H9 (cell line): ENCODE results near the gene WBP1L. TPM values are rescaled to one million over a fixed set of nuclear protein-coding genes. Genes with fewer than 3 reads are reported as not detected.

ENCODE experiments used
- DNase-seq: peaks from one replicate; pipeline ENCODE4 v3.0.0-alpha.2; 2017
- H2AFZ ChIP-seq: one replicate; pipeline ENCODE4 v1.6.1; 2013; ENCODE audit warnings: mild to moderate bottlenecking, low read length, control low read depth, moderate library complexity
- H2AK5ac ChIP-seq: 2 replicates; pipeline ENCODE4 v1.6.1; 2013; ENCODE audit warnings: low read length, control low read depth, mixed read lengths; ENCODE audit not compliant: insufficient read length
- H2BK120ac ChIP-seq: one replicate; pipeline ENCODE4 v1.6.1; 2013; ENCODE audit warnings: low read depth, mild to moderate bottlenecking, low read length, control low read depth, inconsistent platforms; ENCODE audit not compliant: poor library complexity, severe bottlenecking
- H2BK12ac ChIP-seq: 2 replicates; pipeline ENCODE4 v1.6.1; 2013; ENCODE audit warnings: low read length, control low read depth, mixed read lengths, low read depth; ENCODE audit not compliant: insufficient read length
- H2BK15ac ChIP-seq: 2 replicates; pipeline ENCODE4 v1.6.1; 2013; ENCODE audit warnings: low read depth, low read length, control low read depth
- H2BK20ac ChIP-seq: one replicate; pipeline ENCODE4 v1.6.1; 2013; ENCODE audit warnings: low read depth, mild to moderate bottlenecking, low read length, control low read depth, inconsistent platforms; ENCODE audit not compliant: poor library complexity, severe bottlenecking
- H2BK5ac ChIP-seq: 2 replicates; pipeline ENCODE4 v1.6.1; 2013; ENCODE audit warnings: low read length, control low read depth, mixed read lengths; ENCODE audit not compliant: insufficient read length
- H3K14ac ChIP-seq: 2 replicates; pipeline ENCODE4 v1.6.1; 2013; ENCODE audit warnings: low read length, control low read depth; ENCODE audit not compliant: insufficient read depth
- H3K18ac ChIP-seq: 2 replicates; pipeline ENCODE4 v1.6.1; 2013; ENCODE audit warnings: low read depth, mild to moderate bottlenecking, mixed read lengths, low read length, control low read depth; ENCODE audit not compliant: insufficient read length
- H3K23ac ChIP-seq: 2 replicates; pipeline ENCODE4 v1.6.1; 2013; ENCODE audit warnings: low read length, control low read depth, mixed read lengths, low read depth; ENCODE audit not compliant: insufficient read length
- H3K23me2 ChIP-seq: 2 replicates; pipeline ENCODE4 v1.6.1; 2013; ENCODE audit warnings: low read depth, mild to moderate bottlenecking, mixed read lengths, low read length, control low read depth; ENCODE audit not compliant: insufficient read length, poor library complexity, severe bottlenecking
- H3K27ac ChIP-seq: 2 replicates; pipeline ENCODE4 v1.5.1; 2013; ENCODE audit warnings: low read length, control low read depth, mixed read lengths, low read depth; ENCODE audit not compliant: insufficient read length
- H3K27me3 ChIP-seq: 2 replicates; pipeline ENCODE4 v1.6.1; 2013; ENCODE audit warnings: low read length, control low read depth, inconsistent platforms; ENCODE audit not compliant: insufficient read depth
- H3K4ac ChIP-seq: 2 replicates; pipeline ENCODE4 v1.6.1; 2013; ENCODE audit warnings: low read depth, mild to moderate bottlenecking, control low read depth, inconsistent platforms, low read length, moderate library complexity
- H3K4me1 ChIP-seq: 2 replicates; pipeline ENCODE4 v1.6.1; 2013; ENCODE audit warnings: low read length, control low read depth, inconsistent platforms; ENCODE audit not compliant: insufficient read depth
- H3K4me2 ChIP-seq: 2 replicates; pipeline ENCODE4 v1.6.1; 2013; ENCODE audit warnings: low read length, control low read depth, mixed read lengths; ENCODE audit not compliant: insufficient read length, insufficient read depth
- H3K56ac ChIP-seq: 2 replicates; pipeline ENCODE4 v1.6.1; 2013; ENCODE audit warnings: low read depth, mild to moderate bottlenecking, mixed read lengths, low read length, control low read depth; ENCODE audit not compliant: insufficient read length
- H3K79me1 ChIP-seq: 2 replicates; pipeline ENCODE4 v1.6.1; 2013; ENCODE audit warnings: low read depth, mild to moderate bottlenecking, moderate library complexity, low read length, control low read depth, inconsistent platforms; ENCODE audit not compliant: insufficient read depth, poor library complexity, severe bottlenecking
- H3K79me2 ChIP-seq: 2 replicates; pipeline ENCODE4 v1.6.1; 2013; ENCODE audit warnings: low read length, control low read depth, inconsistent platforms; ENCODE audit not compliant: insufficient read depth
- H3K9ac ChIP-seq: 2 replicates; pipeline ENCODE4 v1.6.1; 2013; ENCODE audit warnings: low read length, control low read depth, mixed read lengths; ENCODE audit not compliant: insufficient read length; ENCODE audit errors: extremely low read depth
- H3K9me3 ChIP-seq: one replicate; pipeline ENCODE4 v1.6.1; 2013; ENCODE audit warnings: low read depth, low read length, inconsistent platforms; ENCODE audit not compliant: control insufficient read depth
- H3T11ph ChIP-seq: one replicate; pipeline ENCODE4 v1.6.1; 2013; ENCODE audit warnings: mild to moderate bottlenecking, low read length, control low read depth, inconsistent platforms
- H4K20me1 ChIP-seq: one replicate; pipeline ENCODE4 v1.6.1; 2013; ENCODE audit not compliant: control insufficient read depth, insufficient read length, insufficient read depth
- H4K5ac ChIP-seq: 2 replicates; pipeline ENCODE4 v1.6.1; 2013; ENCODE audit warnings: low read depth, mild to moderate bottlenecking, mixed read lengths, low read length, control low read depth; ENCODE audit not compliant: insufficient read length
- H4K8ac ChIP-seq: replicated peaks from 2 replicates; pipeline ENCODE4 v1.6.1; 2013; ENCODE audit warnings: low read length, control low read depth, mixed read lengths, low read depth; ENCODE audit not compliant: insufficient read length
- H4K91ac ChIP-seq: 2 replicates; pipeline ENCODE4 v1.6.1; 2013; ENCODE audit warnings: low read depth, mild to moderate bottlenecking, moderate library complexity, mixed read lengths, low read length, control low read depth; ENCODE audit not compliant: insufficient read length
- H3K27ac Mint-ChIP-seq, 3 experiments: 2 replicates in 2 of 3; 3 replicates in 1 of 3; pipeline ENCODE4 v1.8.0; 2020 to 2021; ENCODE audit warnings: mixed read lengths in 3 of 3, mild to moderate bottlenecking in 1 of 3, moderate library complexity in 1 of 3
- H3K27me3 Mint-ChIP-seq: 2 replicates; pipeline ENCODE4 v1.8.0; 2021; ENCODE audit warnings: low read depth, mild to moderate bottlenecking, moderate library complexity, mixed read lengths
- H3K36me3 Mint-ChIP-seq, 3 experiments: 2 replicates in 2 of 3; 3 replicates in 1 of 3; pipeline ENCODE4 v1.8.0; 2020 to 2021; ENCODE audit warnings: low read depth in 3 of 3, mixed read lengths in 3 of 3; ENCODE audit not compliant: insufficient read depth in 1 of 3
- H3K4me1 Mint-ChIP-seq, 2 experiments: 2 replicates each; pipeline ENCODE4 v1.8.0; 2020; ENCODE audit warnings: mixed read lengths in 2 of 2
- H3K4me3 Mint-ChIP-seq, 2 experiments: 2 replicates in 1 of 2; 3 replicates in 1 of 2; pipeline ENCODE4 v1.8.0; 2020 to 2021; ENCODE audit warnings: mild to moderate bottlenecking in 2 of 2, mixed read lengths in 2 of 2, moderate library complexity in 1 of 2
- H3K9me3 Mint-ChIP-seq, 2 experiments: 2 replicates in 1 of 2; 3 replicates in 1 of 2; pipeline ENCODE4 v1.8.0; 2020; ENCODE audit warnings: mild to moderate bottlenecking in 2 of 2, mixed read lengths in 2 of 2, moderate library complexity in 1 of 2
- WGBS: extraction: QIAGEN DNeasy Blood & Tissue Kit; methylation state at CpG from one replicate; pipeline ENCODE4 v1.1.7; 2013; ENCODE audit warnings: missing lambda C conversion rate, low lambda C conversion rate, mixed read lengths; ENCODE audit not compliant: insufficient read length; ENCODE audit errors: extremely low coverage; 5-methylcytosine and 5-hydroxymethylcytosine counted together
- total RNA-seq: library from RNA; stranded (reverse); gene quantifications from 2 replicates; pipeline ENCODE4 v1.2.1, GENCODE V29; 2021
- TF ChIP-seq, protein P1 (sequence below): fragments of 200-600 bp; sonication (generic); conservative IDR thresholded peaks from 3 replicates; pipeline ENCODE4 v1.8.0; 2021; ENCODE audit warnings: antibody characterized with exemption, mild to moderate bottlenecking

The WBP1L gene
- total RNA-seq, 1 experiment from 2014 or later: 23.8 TPM

DNA sequence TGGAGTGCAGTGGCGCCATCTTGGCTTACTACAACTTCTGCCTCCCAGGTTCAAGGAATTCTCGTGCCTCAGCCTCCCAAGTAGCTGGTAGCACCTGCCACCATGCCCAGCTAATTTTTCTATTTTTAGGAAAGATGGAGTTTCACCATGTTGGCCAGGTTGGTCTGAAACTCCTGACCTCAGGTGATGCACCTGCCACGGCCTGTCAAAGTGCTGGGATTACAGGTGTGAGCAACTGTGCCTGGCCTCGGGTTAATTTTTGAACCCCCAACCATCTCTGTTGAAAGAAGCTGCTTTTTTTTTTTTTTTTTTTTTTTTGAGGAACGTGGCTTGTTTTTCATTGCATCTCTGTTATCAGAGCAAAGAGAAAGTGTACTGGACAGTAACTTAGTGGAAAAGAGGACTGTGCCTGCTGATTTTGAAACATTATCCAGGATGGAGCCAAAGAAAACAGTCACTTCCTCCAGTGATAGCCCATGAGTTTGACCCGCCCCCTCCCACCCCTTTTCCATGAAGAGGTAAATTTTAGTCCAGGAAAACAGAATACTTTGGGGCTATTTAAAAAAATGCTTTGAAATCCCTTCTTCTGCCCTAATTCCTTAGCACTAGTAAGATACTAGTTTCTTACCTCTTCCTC lies 38.3 kb downstream of the WBP1L start:
- H3K27ac ChIP-seq: no peak overlapping the region
- no peak overlapping the region for H2BK5ac ChIP-seq
- no peaks in the 10 kb centered on the region for H3K79me1 ChIP-seq
- H2BK20ac ChIP-seq: no peak overlapping the region
- H2AK5ac ChIP-seq: no peak overlapping the region
- no peak overlapping the region for H3K4ac ChIP-seq
- WGBS: no CpG with 5 or more reads among the region's 6 CpGs
- no peak overlapping the region for H2BK120ac ChIP-seq
- no peak for DNase-seq
- no peak overlapping the region for H4K5ac ChIP-seq
- no peak overlapping the region for H3T11ph ChIP-seq
- no peak overlapping the region; a peak in 1 of 7 replicates for H3K27ac Mint-ChIP-seq
- no peak overlapping the region for H3K14ac ChIP-seq
- no peaks in the 10 kb centered on the region for H4K20me1 ChIP-seq
- no peaks in the 10 kb centered on the region for H3K79me2 ChIP-seq
- no peak overlapping the region for H3K23ac ChIP-seq
- no peaks in the 10 kb centered on the region for H3K36me3 Mint-ChIP-seq
- no peak overlapping the region for H3K56ac ChIP-seq
- no peak overlapping the region for H4K8ac ChIP-seq
- no peak overlapping the region for H3K18ac ChIP-seq
- no peak overlapping the region for H3K4me3 Mint-ChIP-seq
- H2BK15ac ChIP-seq: no peak overlapping the region
- H3K27me3 Mint-ChIP-seq: no peaks in the 10 kb centered on the region
- no peak overlapping the region for H3K4me2 ChIP-seq
- H2BK12ac ChIP-seq: no peak overlapping the region
- H3K4me1 ChIP-seq: peaks cover 18% of the 10 kb centered on the region; the same call in 1 of the 2 replicates
- H2AFZ ChIP-seq: no peak overlapping the region
- TF ChIP-seq, protein P1, sequence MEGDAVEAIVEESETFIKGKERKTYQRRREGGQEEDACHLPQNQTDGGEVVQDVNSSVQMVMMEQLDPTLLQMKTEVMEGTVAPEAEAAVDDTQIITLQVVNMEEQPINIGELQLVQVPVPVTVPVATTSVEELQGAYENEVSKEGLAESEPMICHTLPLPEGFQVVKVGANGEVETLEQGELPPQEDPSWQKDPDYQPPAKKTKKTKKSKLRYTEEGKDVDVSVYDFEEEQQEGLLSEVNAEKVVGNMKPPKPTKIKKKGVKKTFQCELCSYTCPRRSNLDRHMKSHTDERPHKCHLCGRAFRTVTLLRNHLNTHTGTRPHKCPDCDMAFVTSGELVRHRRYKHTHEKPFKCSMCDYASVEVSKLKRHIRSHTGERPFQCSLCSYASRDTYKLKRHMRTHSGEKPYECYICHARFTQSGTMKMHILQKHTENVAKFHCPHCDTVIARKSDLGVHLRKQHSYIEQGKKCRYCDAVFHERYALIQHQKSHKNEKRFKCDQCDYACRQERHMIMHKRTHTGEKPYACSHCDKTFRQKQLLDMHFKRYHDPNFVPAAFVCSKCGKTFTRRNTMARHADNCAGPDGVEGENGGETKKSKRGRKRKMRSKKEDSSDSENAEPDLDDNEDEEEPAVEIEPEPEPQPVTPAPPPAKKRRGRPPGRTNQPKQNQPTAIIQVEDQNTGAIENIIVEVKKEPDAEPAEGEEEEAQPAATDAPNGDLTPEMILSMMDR: no peak
- no peaks in the 10 kb centered on the region for H3K27me3 ChIP-seq
- no peak overlapping the region for H3K9ac ChIP-seq
- H3K9me3 Mint-ChIP-seq: no peaks in the 10 kb centered on the region
- no peaks in the 10 kb centered on the region for H3K9me3 ChIP-seq
- peaks cover 37 to 43% of the 10 kb centered on the region in 2 experiments for H3K4me1 Mint-ChIP-seq
- no peak overlapping the region for H4K91ac ChIP-seq
- no peaks in the 10 kb centered on the region for H3K23me2 ChIP-seq
